Endothelial cell of umbilical vein (primary cell): ENCODE data around the gene C1orf210.

Experiments used
- EZH2 ChIP-seq: IDR thresholded peaks from 2 replicates; pipeline ENCODE4 v1.6.1; 2012; ENCODE audit warnings: borderline replicate concordance, low read depth, mild to moderate bottlenecking, moderate library complexity, low read length, inconsistent platforms; ENCODE audit not compliant: severe bottlenecking
- JUN ChIP-seq: IDR thresholded peaks from 2 replicates; pipeline ENCODE4 v1.6.1; 2011; ENCODE audit warnings: borderline replicate concordance, low read depth; ENCODE audit not compliant: insufficient read length, insufficient read depth
- POLR2A ChIP-seq: IDR thresholded peaks from 2 replicates; pipeline ENCODE4 v1.6.1; 2012; ENCODE audit warnings: low read depth, mild to moderate bottlenecking, control low read depth, low read length
- POLR2AphosphoS5 ChIP-seq: IDR thresholded peaks from 2 replicates; pipeline ENCODE4 v1.6.1; 2012; ENCODE audit warnings: low read depth, mild to moderate bottlenecking, control low read depth, low read length, moderate library complexity; ENCODE audit not compliant: insufficient read depth
- TF ChIP-seq, protein P1 (sequence below), 2 donors: IDR thresholded peaks; 1 replicate in 1 of 2; 2 replicates in 1 of 2; pipeline ENCODE4 v1.5.1; 2011; ENCODE audit warnings: low read length in 2 of 2, mild to moderate bottlenecking in 2 of 2, moderate library complexity in 2 of 2, control low read depth in 1 of 2, inconsistent platforms in 1 of 2, low read depth in 1 of 2; ENCODE audit not compliant: insufficient read depth in 1 of 2; ENCODE audit errors: extremely low read depth in 1 of 2
- TF ChIP-seq, protein P2 (sequence below): IDR thresholded peaks from 2 replicates; pipeline ENCODE4 v1.6.1; 2011; ENCODE audit not compliant: insufficient read depth, insufficient read length

DNA sequence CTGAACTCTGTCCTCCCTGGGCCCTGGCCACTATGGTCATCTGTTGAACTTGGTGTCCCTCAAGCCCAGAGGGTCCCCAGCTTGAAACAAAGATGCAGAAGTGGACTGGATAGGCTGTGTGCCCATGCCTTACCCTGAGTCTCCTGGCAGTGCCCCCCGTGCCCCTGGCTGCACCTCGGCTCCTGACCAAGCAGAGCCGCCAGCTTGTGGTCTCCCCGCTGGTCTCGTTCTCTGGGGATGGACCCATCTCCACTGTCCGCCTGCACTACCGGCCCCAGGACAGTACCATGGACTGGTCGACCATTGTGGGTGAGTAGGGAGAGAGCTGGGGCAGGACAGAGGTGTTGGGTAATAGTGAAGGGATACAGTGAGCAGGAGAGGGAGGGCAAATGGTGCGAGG, 26.1 kb upstream of the C1orf210 start:
- TF ChIP-seq, protein P1, sequence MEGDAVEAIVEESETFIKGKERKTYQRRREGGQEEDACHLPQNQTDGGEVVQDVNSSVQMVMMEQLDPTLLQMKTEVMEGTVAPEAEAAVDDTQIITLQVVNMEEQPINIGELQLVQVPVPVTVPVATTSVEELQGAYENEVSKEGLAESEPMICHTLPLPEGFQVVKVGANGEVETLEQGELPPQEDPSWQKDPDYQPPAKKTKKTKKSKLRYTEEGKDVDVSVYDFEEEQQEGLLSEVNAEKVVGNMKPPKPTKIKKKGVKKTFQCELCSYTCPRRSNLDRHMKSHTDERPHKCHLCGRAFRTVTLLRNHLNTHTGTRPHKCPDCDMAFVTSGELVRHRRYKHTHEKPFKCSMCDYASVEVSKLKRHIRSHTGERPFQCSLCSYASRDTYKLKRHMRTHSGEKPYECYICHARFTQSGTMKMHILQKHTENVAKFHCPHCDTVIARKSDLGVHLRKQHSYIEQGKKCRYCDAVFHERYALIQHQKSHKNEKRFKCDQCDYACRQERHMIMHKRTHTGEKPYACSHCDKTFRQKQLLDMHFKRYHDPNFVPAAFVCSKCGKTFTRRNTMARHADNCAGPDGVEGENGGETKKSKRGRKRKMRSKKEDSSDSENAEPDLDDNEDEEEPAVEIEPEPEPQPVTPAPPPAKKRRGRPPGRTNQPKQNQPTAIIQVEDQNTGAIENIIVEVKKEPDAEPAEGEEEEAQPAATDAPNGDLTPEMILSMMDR (IDR thresholded peaks at IDR 0.05; ENCODE audit: extremely low read depth in 1 of 2, insufficient read depth in 1 of 2, low read depth in 1 of 2, low read length in 2 of 2) = no peak
- TF ChIP-seq POLR2A = no peak
- no peak for TF ChIP-seq EZH2
- TF ChIP-seq, protein P2, sequence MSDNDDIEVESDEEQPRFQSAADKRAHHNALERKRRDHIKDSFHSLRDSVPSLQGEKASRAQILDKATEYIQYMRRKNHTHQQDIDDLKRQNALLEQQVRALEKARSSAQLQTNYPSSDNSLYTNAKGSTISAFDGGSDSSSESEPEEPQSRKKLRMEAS = no peak
- TF ChIP-seq POLR2AphosphoS5 = no peak
- no peak for TF ChIP-seq JUN
